ENCODE results near the gene LARGE1.

LARGE1 gene

GRCh38 chr22:33224841-33225240, 695.4 kb downstream of the LARGE1 start:
- no peak for DNase-seq (ENCODE audit: low spot score)

All from CD4-positive, alpha-beta T cell treated with Interleukin-2 at 100 ng/mL for 4 hours (primary cell).